ENCODE measurements around the gene TMEM167A. TPM values are rescaled to one million over a fixed set of nuclear protein-coding genes. Genes with fewer than 3 reads are reported as not detected.
A peak's percentile ranks its signal among the peaks of the same experiment; 100 is the strongest.

Gene TMEM167A
- total and polyA plus RNA-seq, 2 of the 8 experiments (the other 6 are each of a cell fraction or from before 2014, with no cell fraction given), result 50.6 to 178 TPM

DNA sequence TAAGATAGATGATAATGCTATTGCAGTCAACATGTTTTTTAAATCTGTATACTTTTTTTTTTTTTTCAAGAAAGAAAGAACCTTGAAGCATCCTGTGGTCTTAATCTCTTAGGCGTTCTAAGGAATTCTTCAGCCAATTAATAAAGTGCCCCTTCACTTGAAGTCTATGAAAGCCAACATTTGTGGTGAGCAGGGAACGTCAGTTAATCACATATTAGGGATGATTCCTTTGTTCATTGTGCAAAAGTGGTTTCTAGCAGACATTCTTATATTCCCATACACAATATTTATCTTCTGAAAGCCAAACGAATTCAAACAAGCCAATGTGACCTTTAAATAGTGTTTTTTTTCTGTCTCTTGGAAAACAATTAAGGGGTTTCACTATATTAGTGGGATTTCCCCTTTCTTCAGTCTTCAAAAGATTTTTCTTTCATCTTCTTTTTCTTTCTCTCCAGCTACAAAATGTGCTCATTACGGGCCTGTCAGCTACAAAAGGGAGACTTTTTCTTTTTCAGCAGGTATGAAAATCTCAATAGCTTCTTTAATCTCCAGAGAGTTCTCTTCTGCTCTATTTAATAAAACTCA, 40.1 kb downstream of the TMEM167A start:
- no peaks in the 10 kb centered on the region for H3K23me2 ChIP-seq (ENCODE audit: low read depth, low read length)
- H2BK12ac ChIP-seq (ENCODE audit: low read depth, low read length), result no peak overlapping the region
- H2BK5ac ChIP-seq (ENCODE audit: low read depth, low read length), result no peak overlapping the region
- ChIA-PET CTCF (ENCODE audit: partially characterized antibody) (interaction anchor here (1.8 to 2.3 kb wide), 2 partner anchors 10 to 12 kb away, joined by 5 to 7 read pairs; no protein-coding TSS in a partner anchor), POLR2A (ENCODE audit: partially characterized antibody) (interaction anchor here (0.7 to 2.4 kb wide), 3 partner anchors 10 to 197 kb away, joined by 3 to 21 read pairs (median 3); no protein-coding TSS in a partner anchor)
- no peak for TF ChIP-seq ZNF274 (IDR thresholded peaks at IDR 0.05; ENCODE audit: borderline replicate concordance, extremely low read depth, low read length)
- TF ChIP-seq SP4 (IDR thresholded peaks at IDR 0.05; ENCODE audit: low read length), result no peak
- TF ChIP-seq SIN3A (conservative IDR thresholded peaks at IDR 0.05 in 1 of 2, IDR thresholded peaks at IDR 0.05 in 1 of 2; ENCODE audit: low read depth in 1 of 2, low read length in 2 of 2), result no peak
- TF ChIP-seq, protein P1, sequence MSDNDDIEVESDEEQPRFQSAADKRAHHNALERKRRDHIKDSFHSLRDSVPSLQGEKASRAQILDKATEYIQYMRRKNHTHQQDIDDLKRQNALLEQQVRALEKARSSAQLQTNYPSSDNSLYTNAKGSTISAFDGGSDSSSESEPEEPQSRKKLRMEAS (IDR thresholded peaks at IDR 0.05), result no peak
- TF ChIP-seq, protein P2, sequence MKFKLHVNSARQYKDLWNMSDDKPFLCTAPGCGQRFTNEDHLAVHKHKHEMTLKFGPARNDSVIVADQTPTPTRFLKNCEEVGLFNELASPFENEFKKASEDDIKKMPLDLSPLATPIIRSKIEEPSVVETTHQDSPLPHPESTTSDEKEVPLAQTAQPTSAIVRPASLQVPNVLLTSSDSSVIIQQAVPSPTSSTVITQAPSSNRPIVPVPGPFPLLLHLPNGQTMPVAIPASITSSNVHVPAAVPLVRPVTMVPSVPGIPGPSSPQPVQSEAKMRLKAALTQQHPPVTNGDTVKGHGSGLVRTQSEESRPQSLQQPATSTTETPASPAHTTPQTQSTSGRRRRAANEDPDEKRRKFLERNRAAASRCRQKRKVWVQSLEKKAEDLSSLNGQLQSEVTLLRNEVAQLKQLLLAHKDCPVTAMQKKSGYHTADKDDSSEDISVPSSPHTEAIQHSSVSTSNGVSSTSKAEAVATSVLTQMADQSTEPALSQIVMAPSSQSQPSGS (IDR thresholded peaks at IDR 0.05; ENCODE audit: low read length), result no peak
- TF ChIP-seq TAF7 (optimal IDR thresholded peaks at IDR 0.05; ENCODE audit: borderline replicate concordance, low read depth, low read length), result no peak
- TF ChIP-seq CTBP2 (IDR thresholded peaks at IDR 0.05; ENCODE audit: borderline replicate concordance, insufficient read depth, insufficient read length, low read length), result no peak
- TF ChIP-seq SP2 (IDR thresholded peaks at IDR 0.05; ENCODE audit: low read length), result no peak
- TF ChIP-seq BRCA1 (IDR thresholded peaks at IDR 0.05; ENCODE audit: low read depth, low read length), result no peak
- H3K79me1 ChIP-seq (ENCODE audit: low read depth, low read length), result no peaks in the 10 kb centered on the region
- H4K20me1 ChIP-seq (replicated peaks in 1 of 2; ENCODE audit: control insufficient read depth in 1 of 2, insufficient read depth in 2 of 2, low read length in 2 of 2), result no peaks in the 10 kb centered on the region
- H2BK20ac ChIP-seq (ENCODE audit: low read length), result no peak overlapping the region
- H2BK120ac ChIP-seq (replicated peaks; ENCODE audit: low read depth, low read length), result no peak overlapping the region
- WGBS, 2 experiments (ENCODE audit: extremely low coverage in 1 of 2, insufficient coverage in 1 of 2, insufficient read length in 1 of 2, insufficient replicate concordance in 2 of 2, low coverage in 1 of 2, low lambda C conversion rate in 2 of 2, missing lambda C conversion rate in 1 of 2), result 89% methylated on average over 4 of the region's 4 CpGs; no CpG with 5 or more reads in 1 of the 2 experiments
- H3K79me2 ChIP-seq (ENCODE audit: control insufficient read depth in 1 of 2, insufficient read depth in 2 of 2, low read length in 2 of 2), result no peaks in the 10 kb centered on the region
- no peak for FAIRE-seq
- no peak overlapping the region for H3K14ac ChIP-seq (ENCODE audit: insufficient read length)
- H3K23ac ChIP-seq (ENCODE audit: insufficient read length), result no peak overlapping the region
- no peak overlapping the region for H4K8ac ChIP-seq (ENCODE audit: extremely low read depth, insufficient read depth, low read length)
- H2BK15ac ChIP-seq (ENCODE audit: low read length), result no peak overlapping the region
- H4K5ac ChIP-seq (ENCODE audit: insufficient read length, low read depth, low read length), result no peak overlapping the region
- H3K4ac ChIP-seq (replicated peaks; ENCODE audit: insufficient read length, low read depth, low read length), result no peak overlapping the region
- no peak overlapping the region for H4K91ac ChIP-seq (replicated peaks; ENCODE audit: insufficient read length, low read length)
- no peak overlapping the region for H2AFZ ChIP-seq (ENCODE audit: low read length)
- H3K4me1 ChIP-seq (replicated peaks in 1 of 4; ENCODE audit: control insufficient read depth in 3 of 4, insufficient read depth in 4 of 4, low read length in 3 of 4), result peaks cover 0 to 9% (median 2%) of the 10 kb centered on the region in 4 experiments; a peak in 4 of 7 replicates
- H3K56ac ChIP-seq (replicated peaks; ENCODE audit: insufficient read length, low read depth, low read length), result no peak overlapping the region
- no peak overlapping the region for H3K18ac ChIP-seq (ENCODE audit: extremely low read depth, low read length)
- no peaks in the 10 kb centered on the region for H3K9me3 ChIP-seq (ENCODE audit: insufficient read depth in 2 of 2, low read depth in 1 of 2, low read length in 1 of 2)
- H3K27ac ChIP-seq (ENCODE audit: low read depth, low read length), result no peak overlapping the region
- H2AK5ac ChIP-seq (ENCODE audit: low read depth, low read length), result no peak overlapping the region
- H3K9ac ChIP-seq (replicated peaks in 1 of 4; ENCODE audit: extremely low read depth in 1 of 4, low read depth in 3 of 4, low read length in 3 of 4), result peak overlapping the region in 1 of 4 experiments; percentile 34; a peak in 1 of 7 replicates
- no peak for DNase-seq (ENCODE audit: low read depth in 1 of 2, low spot score in 2 of 2)
- H3K4me3 ChIP-seq (ENCODE audit: extremely low read depth in 1 of 4, insufficient read depth in 2 of 4, low read depth in 3 of 4, low read length in 4 of 4), result no peak overlapping the region
- H3K27me3 ChIP-seq (replicated peaks in 1 of 4; ENCODE audit: control insufficient read depth in 3 of 4, extremely low read depth in 1 of 4, insufficient read depth in 3 of 4, low read length in 3 of 4), result no peaks in the 10 kb centered on the region
- no peak overlapping the region for H3K4me2 ChIP-seq (ENCODE audit: insufficient read depth in 1 of 2, low read depth in 2 of 2, low read length in 2 of 2)
- H3K36me3 ChIP-seq (ENCODE audit: control insufficient read depth in 2 of 4, insufficient read depth in 4 of 4, low read length in 3 of 4), result no peaks in the 10 kb centered on the region

All from H1 (cell line).